LHCN-M2 (cell line): ENCODE data around the gene TRIM21. TPM values are rescaled to one million over a fixed set of nuclear protein-coding genes. Genes with fewer than 3 reads are reported as not detected.
"Not testable (repeated sequence)": the region's sequence is repeated elsewhere in the genome, so short reads cannot be mapped to it uniquely, and the experiment has no call there.

Experiments
- DNase-seq: peaks from one replicate; pipeline ENCODE4 v3.0.0-alpha.2; 2012; ENCODE audit warnings: low read depth
- polyA plus RNA-seq: library from polyadenylated mRNA; unstranded; fragments of >200 nt; gene quantifications from one replicate; pipeline ENCODE4 v1.2.1, GENCODE V29; 2012; ENCODE audit warnings: missing spikeins
- total RNA-seq: library from RNA; depleted of rRNA; stranded (reverse); fragments of >200 nt; gene quantifications from 2 replicates; pipeline ENCODE4 v1.2.3, GENCODE V29; 2014; rRNA removed

The TRIM21 gene
- 11.4 and 15.0 TPM in 2 replicates for total RNA-seq
- 15.5 TPM for polyA plus RNA-seq

DNA sequence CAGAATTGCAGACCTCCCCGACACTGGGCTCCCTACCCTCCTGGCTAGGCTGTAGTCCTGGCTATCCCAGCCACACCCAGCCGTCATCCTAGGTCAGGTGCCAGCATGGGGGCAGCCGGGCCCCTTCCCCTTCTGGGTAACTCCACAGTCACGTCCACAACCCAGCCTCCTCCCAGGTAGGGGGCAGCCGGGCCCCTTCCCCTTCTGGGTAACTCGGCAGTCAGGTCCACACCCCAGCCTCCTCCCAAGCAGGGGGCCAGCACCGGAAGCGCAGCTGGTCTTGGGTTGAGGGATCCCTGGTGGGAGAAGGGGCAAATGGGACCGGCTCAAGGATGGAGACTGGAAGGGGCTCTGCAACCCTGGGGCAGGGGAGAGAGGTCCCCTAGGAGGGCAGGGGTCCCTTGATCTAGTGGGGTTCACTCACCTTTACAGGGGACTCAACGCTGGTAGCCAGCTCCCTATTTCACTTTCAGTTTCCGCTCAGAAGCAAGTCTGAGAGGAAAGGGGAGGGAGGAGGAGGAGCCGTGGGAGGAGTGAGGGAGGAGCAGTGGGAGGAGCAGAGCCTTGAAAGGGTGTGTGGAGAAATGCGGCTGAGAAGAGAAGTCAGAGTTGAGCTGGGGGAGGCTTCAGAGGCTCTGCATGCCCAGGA, at the start of gene TRIM21:
Gene TRIM21, minus strand, starts transcription at position 494 of the 649 bp plus-strand sequence. CDS start 3,293 bp downstream, outside the sequence.
- peak; percentile 78 for DNase-seq

DNA sequence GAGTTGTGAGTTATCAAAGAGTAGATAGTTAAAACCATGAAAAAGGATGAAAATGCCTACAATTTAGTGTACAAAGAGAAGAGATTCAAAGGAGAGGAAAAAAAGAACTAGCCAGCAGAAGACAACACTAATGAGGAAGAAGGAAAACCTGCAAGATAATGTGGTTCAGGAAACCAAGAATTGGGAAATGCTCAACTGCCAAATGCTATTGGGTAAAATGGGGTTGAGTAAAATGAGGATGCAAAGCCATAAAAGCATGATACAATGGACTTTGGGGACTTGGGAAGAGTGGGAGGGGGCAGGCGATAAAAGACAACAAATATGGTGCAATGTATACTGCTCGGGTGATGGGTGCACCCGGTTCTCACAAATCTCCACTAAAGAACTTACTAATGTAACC, 48.0 kb upstream of the TRIM21 start:
- no peak for DNase-seq

DNA sequence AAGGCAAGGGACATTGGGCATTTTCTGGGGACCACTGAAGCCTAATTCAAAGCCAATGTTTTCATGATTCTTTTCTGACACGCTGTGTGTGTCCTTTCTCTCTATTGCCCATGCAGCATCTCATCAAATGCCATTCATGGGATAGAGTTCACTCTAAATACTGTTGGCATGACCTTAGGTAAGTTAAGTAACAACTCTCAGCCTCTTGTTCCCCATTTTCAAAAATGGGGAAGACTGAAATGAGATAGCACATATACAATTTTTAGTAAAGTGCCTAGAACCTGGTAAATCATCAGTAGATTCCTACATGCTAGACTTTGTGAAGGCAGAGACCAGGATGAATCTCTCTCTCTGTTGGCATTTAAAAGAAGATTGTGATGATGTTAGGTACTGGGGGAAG, 42.9 kb upstream of the TRIM21 start:
- DNase-seq: no peak

DNA sequence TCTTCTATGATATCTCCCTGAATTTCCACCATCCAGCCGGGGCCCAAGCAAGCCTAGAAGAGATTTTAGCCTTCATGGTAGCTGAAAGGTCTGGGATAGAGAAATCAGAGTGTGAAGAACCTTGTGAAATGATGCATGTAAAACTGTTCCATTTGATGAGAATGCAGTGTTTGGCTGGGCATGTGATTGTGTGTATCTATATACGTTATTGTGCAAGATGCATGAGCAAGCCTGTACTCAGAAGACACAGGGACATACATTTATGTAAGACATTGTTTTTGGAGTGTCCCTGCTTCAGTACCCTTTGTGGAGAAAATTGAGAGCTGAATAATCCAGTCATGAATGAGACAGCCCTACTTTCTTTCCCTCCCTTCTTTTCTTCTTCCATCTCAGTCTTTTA, 40.4 kb upstream of the TRIM21 start:
- no peak for DNase-seq

DNA sequence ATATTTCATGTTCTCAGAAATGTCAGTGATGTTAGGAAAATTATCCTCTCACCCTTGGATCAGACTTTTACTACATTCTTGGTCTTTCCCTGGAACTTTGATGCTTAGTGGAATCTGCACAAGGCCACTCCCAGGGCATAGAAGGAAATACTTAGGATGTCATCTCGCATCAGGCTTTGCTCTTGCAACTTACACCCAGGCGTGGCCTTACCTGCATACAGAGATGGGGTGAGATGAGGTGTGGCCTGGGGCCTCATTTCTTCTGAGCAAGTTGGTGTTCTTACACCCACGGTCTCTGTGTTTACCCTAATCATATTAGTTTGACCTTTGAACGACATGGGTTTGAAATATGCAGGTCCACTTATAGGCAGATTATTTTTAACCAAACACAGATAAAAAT, 36.5 kb upstream of the TRIM21 start:
- DNase-seq: no peak

DNA sequence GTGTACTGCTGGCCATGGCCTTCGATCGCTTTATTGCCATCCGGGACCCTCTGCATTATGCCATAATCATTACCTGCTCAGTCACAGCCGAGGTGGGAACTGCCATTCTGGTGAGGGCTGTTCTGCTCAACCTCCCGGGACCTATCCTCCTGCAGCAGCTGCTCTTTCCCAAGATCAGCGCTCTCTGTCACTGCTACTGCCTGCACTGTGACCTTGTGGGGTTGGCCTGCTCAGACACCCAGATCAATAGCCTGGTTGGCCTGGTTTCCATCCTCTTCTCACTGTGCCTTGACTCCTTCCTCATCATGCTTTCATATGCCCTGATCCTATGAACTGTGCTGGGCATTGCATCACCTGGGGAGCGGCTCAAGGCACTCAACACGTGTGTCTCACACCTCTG, 24.9 kb upstream of the TRIM21 start:
- no peak for DNase-seq

DNA sequence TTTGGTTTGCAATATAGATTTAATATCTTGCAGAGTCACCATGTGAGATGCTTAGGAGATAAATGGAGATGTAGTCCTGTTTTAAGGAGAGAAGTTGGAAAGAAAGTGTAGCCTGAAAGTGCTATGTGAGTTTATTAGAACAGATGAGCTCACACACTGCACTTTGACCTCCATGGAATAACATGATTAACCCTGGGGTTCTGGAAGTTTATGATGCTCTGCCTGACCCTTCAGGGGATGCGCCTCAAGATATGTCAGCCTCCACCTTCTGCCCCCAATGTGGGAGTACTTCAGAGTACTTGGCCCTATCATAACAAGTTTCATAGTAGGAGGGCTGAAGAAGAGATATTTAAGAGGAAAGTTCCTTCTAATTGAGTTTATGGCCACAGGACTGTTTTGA, 23.3 kb upstream of the TRIM21 start:
- DNase-seq: no peak

DNA sequence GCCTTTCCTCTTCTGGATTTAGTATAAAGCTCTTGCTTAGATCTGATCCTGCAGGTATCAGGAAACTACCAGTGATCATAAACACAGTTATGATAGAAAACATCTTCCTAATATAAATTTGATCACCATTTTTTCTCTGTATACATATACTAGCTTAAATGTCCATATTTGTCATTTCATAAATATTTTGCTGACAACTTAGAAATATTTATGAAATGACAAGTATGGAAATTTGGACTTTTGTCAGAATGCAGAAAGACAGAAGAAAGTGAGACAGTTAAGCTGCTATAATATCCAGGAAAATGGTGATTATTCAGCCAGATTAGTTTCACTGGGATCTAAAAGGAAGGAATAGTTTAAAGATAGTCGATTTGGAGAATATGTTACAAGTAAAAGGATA, 22.8 kb upstream of the TRIM21 start:
- no peak for DNase-seq

DNA sequence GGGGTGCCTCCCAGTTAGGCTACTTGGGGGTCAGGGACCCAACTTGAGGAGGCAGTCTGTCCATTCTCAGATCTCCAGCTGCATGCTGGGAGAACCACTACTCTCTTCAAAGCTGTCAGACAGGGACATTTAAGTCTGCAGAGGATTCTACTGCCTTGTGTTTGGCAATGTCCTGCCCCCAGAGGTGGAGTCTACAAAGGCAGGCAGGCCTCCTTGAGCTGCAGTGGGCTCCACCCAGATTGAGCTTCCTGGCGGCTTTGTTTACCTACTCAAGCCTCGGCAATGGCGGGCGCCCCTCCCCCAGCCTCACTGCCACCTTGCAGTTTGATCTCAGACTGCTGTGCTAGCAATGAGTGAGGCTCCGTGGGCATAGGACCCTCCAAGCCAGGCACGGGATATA, 12.7 kb upstream of the TRIM21 start:
- not testable (repeated sequence) for DNase-seq

DNA sequence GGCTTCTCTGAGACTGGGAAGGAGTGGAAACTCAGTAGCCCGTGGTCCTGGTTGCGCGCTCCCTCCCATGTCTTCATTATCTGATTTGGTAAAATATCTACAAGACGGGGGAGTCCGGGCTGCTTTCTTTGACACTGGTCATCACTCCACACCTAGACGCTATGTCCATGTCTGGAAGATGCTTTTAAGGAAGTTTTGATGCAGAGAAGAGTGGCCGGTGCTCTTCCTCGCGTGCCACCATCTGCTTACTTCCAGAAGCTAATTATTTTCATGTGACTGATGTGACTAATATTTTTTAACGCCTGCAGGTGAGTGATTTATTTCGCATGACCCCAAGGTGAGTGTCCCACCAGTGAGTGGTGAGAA, 339 bp upstream of the TRIM21 start:
- no peak for DNase-seq

DNA sequence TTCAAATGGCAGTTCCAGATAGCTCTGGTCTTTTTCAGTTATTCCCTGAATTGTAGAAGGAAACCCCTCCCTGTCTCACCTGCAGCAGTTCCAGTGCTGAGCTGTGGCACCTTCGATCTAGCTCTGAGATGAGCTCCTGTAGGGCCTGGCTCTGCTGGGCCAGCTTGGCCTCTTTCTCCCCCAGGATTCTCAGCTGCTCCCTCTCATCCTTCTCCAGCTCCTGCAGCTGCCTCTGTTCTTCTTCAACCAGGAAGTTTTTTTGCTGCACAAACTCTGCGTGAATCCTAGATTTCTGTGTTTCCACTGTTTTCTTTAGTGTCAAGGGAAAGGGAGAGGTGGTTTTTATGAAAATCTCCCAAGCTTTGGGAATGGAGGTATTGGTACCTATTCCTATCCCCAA, 5.3 kb downstream of the TRIM21 start:
- no peak for DNase-seq

DNA sequence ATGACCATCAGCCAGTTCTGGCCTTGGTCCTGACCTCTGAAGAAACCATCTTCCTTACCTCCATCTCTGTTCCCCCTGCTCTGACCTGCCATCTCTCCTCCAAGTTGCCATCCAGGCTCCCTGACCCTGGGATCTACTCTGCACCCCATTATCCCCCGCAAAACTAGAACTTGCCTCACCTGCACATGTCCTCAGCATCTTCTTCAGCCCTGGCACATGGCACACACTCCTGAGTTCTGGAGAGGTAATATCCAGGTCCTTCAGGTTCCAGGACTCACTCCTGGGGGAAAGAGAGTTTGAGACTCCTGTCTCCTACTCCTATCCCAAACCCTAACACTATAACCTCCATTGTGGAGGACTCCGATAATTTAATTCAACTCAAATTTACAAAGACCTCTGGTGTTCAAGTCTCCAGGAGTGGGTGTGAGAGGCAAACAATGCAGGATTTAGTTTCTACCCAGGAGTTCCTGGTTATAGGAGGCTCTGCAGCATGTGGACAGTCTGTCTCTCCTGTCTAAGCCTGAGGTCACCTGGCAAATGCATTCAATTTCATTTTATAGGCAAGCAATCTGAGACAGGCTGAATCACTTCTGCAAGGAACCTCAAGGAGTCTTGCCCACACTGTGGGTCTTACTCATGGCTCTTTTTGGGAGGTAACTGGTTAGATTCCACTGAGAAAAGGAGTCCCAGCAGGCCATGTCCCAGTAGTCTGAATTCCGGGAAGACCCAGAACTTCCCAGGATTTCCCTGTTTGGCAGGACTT, 7.3 kb downstream of the TRIM21 start:
- DNase-seq: no peak

DNA sequence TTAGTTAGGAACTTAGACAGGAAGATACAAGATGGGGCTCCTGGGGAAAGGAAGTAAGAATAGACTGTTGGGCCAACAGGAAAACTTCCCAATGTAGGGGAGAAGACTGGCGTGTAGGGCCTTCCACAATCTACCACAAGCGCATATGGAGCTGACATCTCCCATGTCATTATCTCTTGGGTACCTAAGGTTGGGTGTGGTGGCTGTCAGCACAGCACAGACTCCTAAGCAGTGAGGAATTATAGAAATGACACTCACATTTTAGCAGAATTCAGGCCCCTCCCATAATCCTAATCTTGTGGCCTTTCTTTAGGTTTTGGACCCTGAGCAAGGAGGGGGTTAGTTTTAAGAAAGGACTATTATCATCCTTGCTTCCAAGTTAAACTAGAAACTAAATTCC, 11.6 kb downstream of the TRIM21 start:
- DNase-seq: no peak

DNA sequence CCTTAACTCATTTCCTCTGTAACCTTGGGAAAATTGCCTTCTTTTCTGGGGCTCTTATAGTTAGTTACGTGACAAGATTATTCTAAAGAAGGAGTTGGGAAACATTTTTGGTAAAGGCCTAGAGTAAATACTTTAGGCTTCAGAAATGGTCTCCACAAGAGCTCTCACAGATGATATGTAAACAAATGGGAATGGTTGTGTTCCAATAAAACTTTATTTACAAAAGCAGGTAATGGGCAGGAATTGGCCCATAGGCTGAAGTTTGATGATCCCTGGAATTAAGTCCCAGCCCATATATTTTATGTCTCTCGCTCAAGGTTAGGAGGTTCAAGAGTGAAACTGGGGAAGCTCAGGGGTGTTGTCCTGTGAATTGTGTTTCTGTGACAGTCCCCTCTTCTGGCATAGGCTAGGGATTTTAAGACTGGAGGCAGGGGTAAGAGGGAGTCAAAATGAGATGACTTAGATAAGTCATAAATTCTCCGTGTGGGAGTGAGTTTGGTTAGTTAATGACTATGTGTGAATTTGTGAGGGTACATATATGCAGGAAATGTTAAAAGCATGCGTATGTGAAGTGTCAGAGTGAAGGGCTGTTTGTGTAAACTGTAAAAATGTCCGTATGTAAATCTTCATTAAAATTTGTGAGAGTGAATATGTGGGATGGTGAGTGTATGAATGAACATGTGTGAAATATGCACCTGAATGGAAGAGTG, 17.9 kb downstream of the TRIM21 start:
- no peak for DNase-seq

DNA sequence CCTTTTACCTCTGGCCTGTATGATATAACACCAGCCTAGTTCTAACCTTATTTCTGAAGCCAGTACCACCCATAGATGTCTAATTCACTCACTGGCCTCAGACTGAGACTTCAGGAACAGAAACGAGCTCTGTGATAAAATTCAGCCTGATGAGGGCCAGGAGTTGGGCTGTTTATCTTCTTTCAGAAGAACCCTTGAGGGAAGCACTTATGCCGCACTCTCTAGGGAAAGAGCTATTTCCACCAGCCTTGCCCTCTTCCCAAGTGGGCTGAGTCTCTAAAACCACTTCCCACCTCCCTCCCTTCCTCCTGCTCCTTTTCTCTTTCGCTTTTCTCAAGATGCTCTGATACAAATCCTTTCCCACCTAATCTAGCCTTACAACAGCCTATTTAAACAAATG, 23.3 kb downstream of the TRIM21 start:
- no peak for DNase-seq

DNA sequence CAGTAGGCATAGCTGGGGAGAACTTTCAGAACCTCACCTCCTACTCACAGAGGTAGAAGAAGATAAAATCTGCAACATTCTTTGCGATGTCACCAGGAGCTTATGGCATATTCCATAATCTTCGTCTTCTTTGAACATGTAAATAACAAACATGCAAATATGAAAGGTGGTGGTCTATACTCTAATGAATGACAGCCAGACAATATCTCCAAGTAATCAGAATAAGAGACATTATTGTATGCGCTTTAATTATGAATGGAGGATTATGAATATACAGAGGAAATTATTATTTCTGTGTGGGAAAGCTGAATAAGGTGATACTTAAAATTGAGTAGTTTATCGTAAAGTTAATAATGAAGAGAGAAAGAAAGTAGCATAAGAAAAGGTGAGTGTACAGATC, 25.2 kb downstream of the TRIM21 start, which contains the start of gene OR52B4:
Gene OR52B4, minus strand, starts transcription at position 101 of the 400 bp plus-strand sequence. Its CDS starts 91 bp downstream, at position 10.
- DNase-seq: no peak

DNA sequence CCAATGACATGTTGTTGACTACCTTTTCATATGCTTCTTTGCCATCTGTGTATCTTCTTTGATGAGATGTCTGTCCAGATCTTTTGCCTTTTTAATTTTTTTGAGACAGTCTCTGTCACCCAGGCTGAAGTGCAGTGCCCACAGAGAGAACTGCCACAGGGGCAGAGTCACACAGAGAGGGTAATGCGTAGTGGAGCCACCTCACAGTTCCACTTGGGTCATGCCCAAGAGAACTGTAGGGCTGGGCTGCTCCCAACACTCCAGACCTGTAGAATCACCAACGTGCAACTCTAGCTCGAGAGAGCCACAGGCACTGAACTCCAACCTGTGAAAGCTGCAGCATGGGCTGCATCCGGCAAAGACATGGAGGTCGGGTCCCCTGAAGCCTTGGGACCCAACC, 45.4 kb downstream of the TRIM21 start:
- not testable (repeated sequence) for DNase-seq

DNA sequence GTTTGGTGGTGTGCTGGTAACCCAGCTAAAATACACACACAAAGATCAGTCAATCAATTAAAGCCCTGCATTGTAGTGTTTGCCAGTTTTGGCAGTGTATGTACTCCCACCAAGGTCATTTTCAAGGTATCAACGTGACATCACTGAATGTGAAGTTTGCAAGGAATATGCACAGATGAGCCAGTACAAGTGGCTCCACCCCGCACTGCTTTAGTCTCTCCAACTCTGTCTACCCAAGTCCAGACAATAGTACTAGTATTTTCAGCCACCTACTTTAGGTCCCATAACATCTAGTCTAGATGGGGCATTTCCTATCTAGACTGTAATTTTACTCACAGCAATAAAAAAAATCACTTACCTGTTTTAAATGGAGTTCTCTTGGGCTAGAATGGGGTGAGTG, 48.1 kb downstream of the TRIM21 start:
- DNase-seq: not testable (repeated sequence)
